ENCODE results near the gene CCDC47.

DNA sequence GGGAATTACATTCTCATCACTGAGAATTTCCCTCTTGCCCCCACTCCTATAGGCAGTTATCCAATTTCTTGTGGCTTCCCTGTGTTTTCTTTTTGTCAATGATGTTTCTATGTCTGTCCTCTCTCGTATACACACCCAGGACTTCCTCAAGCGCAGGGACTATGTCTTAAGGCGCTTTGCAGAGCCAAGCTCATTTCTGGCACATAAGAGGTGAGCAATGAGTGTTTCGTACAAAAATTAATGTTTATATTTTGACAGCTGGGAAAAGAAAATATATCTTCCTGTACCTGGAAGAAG lies 1.5 kb upstream of the CCDC47 start:
- TF ChIP-seq, protein P1, sequence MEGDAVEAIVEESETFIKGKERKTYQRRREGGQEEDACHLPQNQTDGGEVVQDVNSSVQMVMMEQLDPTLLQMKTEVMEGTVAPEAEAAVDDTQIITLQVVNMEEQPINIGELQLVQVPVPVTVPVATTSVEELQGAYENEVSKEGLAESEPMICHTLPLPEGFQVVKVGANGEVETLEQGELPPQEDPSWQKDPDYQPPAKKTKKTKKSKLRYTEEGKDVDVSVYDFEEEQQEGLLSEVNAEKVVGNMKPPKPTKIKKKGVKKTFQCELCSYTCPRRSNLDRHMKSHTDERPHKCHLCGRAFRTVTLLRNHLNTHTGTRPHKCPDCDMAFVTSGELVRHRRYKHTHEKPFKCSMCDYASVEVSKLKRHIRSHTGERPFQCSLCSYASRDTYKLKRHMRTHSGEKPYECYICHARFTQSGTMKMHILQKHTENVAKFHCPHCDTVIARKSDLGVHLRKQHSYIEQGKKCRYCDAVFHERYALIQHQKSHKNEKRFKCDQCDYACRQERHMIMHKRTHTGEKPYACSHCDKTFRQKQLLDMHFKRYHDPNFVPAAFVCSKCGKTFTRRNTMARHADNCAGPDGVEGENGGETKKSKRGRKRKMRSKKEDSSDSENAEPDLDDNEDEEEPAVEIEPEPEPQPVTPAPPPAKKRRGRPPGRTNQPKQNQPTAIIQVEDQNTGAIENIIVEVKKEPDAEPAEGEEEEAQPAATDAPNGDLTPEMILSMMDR (IDR thresholded peaks at IDR 0.05) = no peak
- TF ChIP-seq POLR2A (IDR thresholded peaks at IDR 0.05) = no peak
